ENCODE data around the gene TMEM161B.

- no peak for TF ChIP-seq GATA2 (IDR thresholded peaks at IDR 0.05; ENCODE audit: low read depth, low read length)
- TF ChIP-seq GATA3 (IDR thresholded peaks at IDR 0.05; ENCODE audit: low read depth, low read length): no peak
These were observed 38.0 kb downstream of the TMEM161B start for GRCh38 chr5:88230546-88231066.

Measured in SH-SY5Y (cell line).